Esophagus muscularis mucosa (tissue), 4 donors: ENCODE data around the gene MAPK12. TPM values are rescaled to one million over a fixed set of nuclear protein-coding genes. Genes with fewer than 3 reads are reported as not detected.

ENCODE experiments used
- DNase-seq: peaks from one replicate; pipeline ENCODE4 v3.0.0-alpha.2; 2017; ENCODE audit errors: extremely low spot score
- H3K27ac ChIP-seq, 4 donors: fragments of 200-600 bp; sonication (generic); replicated peaks in 1 of 4; 1 replicate in 3 of 4; 2 replicates in 1 of 4; pipeline ENCODE4 v1.5.1; 2016 to 2019; ENCODE audit warnings: mild to moderate bottlenecking in 1 of 4
- H3K27me3 ChIP-seq, 4 donors: fragments of 200-600 bp; sonication (generic); one replicate each; pipeline versions ENCODE4 v1.5.1 to v1.6.0; 2016 to 2019
- H3K36me3 ChIP-seq, 4 donors: fragments of 200-600 bp; sonication (generic); one replicate each; pipeline ENCODE4 v1.5.1; 2016 to 2019
- H3K4me1 ChIP-seq, 4 donors: fragments of 200-600 bp; sonication (generic); one replicate each; pipeline ENCODE4 v1.5.1; 2016 to 2019
- H3K4me3 ChIP-seq, 4 donors: fragments of 200-600 bp; sonication (generic); 1 replicate in 2 of 4; 2 replicates in 2 of 4; pipeline ENCODE4 v1.5.1; 2016 to 2019; ENCODE audit warnings: mild to moderate bottlenecking in 4 of 4, moderate library complexity in 1 of 4
- H3K9me3 ChIP-seq, 4 donors: fragments of 200-600 bp; sonication (generic); 1 replicate in 3 of 4; 2 replicates in 1 of 4; pipeline ENCODE4 v1.5.1; 2016 to 2019
- CTCF ChIP-seq, 3 experiments: fragments of 200-600 bp in 2 of 3; fragments of 450-650 bp in 1 of 3; sonication (generic) in 2 of 3; IDR thresholded peaks; one replicate each; pipeline ENCODE4 v1.5.1; 2017 to 2019; ENCODE audit warnings: antibody characterized with exemption in 3 of 3, mild to moderate bottlenecking in 2 of 3, moderate library complexity in 1 of 3
- EP300 ChIP-seq: sonication (generic); formaldehyde crosslinking; IDR thresholded peaks from one replicate; pipeline ENCODE4 v1.6.1; 2017; ENCODE audit warnings: antibody characterized with exemption
- POLR2A ChIP-seq: fragments of 450-650 bp; IDR thresholded peaks from one replicate; pipeline ENCODE4 v1.6.1; 2017; ENCODE audit warnings: antibody characterized with exemption, moderate library complexity, mild to moderate bottlenecking, low read depth
- POLR2AphosphoS5 ChIP-seq, 2 donors: sonication (generic); formaldehyde crosslinking; IDR thresholded peaks; one replicate each; pipeline ENCODE4 v1.6.1; 2017; ENCODE audit warnings: antibody characterized with exemption in 2 of 2
- WGBS: methylation state at CpG from one replicate; pipeline ENCODE4 v1.1.5; 2018; 5-methylcytosine and 5-hydroxymethylcytosine counted together
- intact Hi-C: fragments of 100-400 bp; cut with DNase I; formaldehyde crosslinking; loops from one replicate; pipeline ENCODE4 v1.15.1; 2023
- total RNA-seq, 4 donors: library from RNA; depleted of rRNA; stranded (reverse); fragments of >200 nt; gene quantifications; one replicate each; pipeline versions ENCODE4 v1.1.0 to v1.2.1, GENCODE V29; 2016

The MAPK12 gene
- total RNA-seq, 4 donors from 2014 or later: 5.8 to 22.9 (median 16.1) TPM

GRCh38 chr22:50278956-50279619, 17.6 kb upstream of the MAPK12 start:
- H3K4me3 ChIP-seq: no peak overlapping the region
- intact Hi-C loops: loop anchor here (5.0 kb wide), 1 partner anchor 63 kb away; the partner anchor contains the start of gene PPP6R2
- H3K4me1 ChIP-seq: peaks cover 14 to 36% (median 23%) of the 10 kb centered on the region in 4 donors
- H3K27me3 ChIP-seq: no peaks in the 10 kb centered on the region
- 92% methylated on average over 19 of the region's 30 CpGs for WGBS
- peaks cover 82 to 94% (median 93%) of the 10 kb centered on the region in 4 donors for H3K36me3 ChIP-seq
- no peak for DNase-seq
- TF ChIP-seq POLR2AphosphoS5 (IDR thresholded peaks at IDR 0.05) (no peak), CTCF (IDR thresholded peaks at IDR 0.05) (no peak), EP300 (no peak), POLR2A (no peak)
- H3K9me3 ChIP-seq: no peaks in the 10 kb centered on the region
- no peak overlapping the region for H3K27ac ChIP-seq

DNA sequence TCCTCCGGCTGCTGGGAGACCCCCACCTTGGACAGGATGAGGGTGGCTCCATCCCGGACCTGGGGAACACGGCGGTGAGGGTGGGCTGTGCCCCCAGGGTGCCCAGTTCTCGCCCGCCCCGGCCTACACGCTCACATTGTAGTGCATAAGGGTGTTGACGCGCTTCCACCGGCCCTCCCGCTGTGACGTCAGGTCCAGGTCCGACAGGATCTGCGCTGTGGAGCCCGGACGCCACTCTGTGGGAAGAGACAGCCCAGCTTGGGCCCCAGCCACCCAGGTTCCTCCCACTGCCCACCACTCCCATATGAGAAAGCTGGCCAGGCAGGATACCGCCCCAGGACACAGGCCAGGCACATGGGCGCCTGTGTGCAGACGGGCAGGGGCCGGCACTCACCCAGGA, 17.0 kb upstream of the MAPK12 start:
- no peak overlapping the region for H3K27ac ChIP-seq
- H3K9me3 ChIP-seq: no peaks in the 10 kb centered on the region
- WGBS: 94% methylated on average over 11 of the region's 21 CpGs
- no peaks in the 10 kb centered on the region for H3K27me3 ChIP-seq
- peaks cover 17 to 39% (median 24%) of the 10 kb centered on the region in 4 donors for H3K4me1 ChIP-seq
- TF ChIP-seq CTCF (IDR thresholded peaks at IDR 0.05): no peak
- no peak for TF ChIP-seq POLR2AphosphoS5 (IDR thresholded peaks at IDR 0.05)
- TF ChIP-seq POLR2A: no peak
- no peak for TF ChIP-seq EP300
- no peak overlapping the region for H3K4me3 ChIP-seq
- no peak for DNase-seq
- peaks cover 75 to 88% (median 87%) of the 10 kb centered on the region in 4 donors for H3K36me3 ChIP-seq
- intact Hi-C loops: loop anchor here (5.0 kb wide), 1 partner anchor 64 kb away; the partner anchor contains the start of gene PPP6R2

DNA sequence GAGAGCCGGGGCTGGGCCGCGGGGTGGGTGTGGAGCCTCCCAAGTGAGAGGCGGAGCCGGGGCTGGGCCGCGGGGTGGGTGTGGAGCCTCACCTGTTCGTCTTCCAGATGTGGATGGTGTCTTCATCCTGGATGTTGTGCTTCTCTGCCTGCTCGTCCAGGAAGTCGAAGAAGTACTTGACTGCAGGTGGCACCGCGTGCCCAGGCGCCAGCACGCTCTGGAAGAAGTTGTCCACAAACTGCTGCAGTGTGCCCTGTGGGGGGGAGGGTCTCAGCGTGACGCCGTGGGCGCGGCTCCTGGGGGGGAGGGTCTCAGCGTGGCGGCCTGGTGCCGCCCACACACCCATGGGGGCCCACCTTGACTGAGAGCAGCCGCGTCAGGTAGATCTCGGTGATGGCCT, 16.3 kb upstream of the MAPK12 start:
- TF ChIP-seq POLR2AphosphoS5 (IDR thresholded peaks at IDR 0.05) (no peak), POLR2A (no peak), CTCF (IDR thresholded peaks at IDR 0.05) (no peak), EP300 (no peak)
- DNase-seq: no peak
- WGBS: 91% methylated on average over 9 of the region's 25 CpGs
- peaks cover 17 to 37% (median 23%) of the 10 kb centered on the region in 4 donors for H3K4me1 ChIP-seq
- H3K4me3 ChIP-seq: no peak overlapping the region
- intact Hi-C loops: loop anchor here (5.0 kb wide), 1 partner anchor 65 kb away; the partner anchor contains the start of gene PPP6R2
- H3K27ac ChIP-seq: no peak overlapping the region
- no peaks in the 10 kb centered on the region for H3K9me3 ChIP-seq
- peaks cover 68 to 81% (median 80%) of the 10 kb centered on the region in 4 donors for H3K36me3 ChIP-seq
- H3K27me3 ChIP-seq: no peaks in the 10 kb centered on the region

GRCh38 chr22:50276143-50276542, 14.7 kb upstream of the MAPK12 start:
- H3K27me3 ChIP-seq: peaks cover 0 to 10% (median 0%) of the 10 kb centered on the region in 4 donors
- TF ChIP-seq EP300: no peak
- TF ChIP-seq POLR2AphosphoS5 (IDR thresholded peaks at IDR 0.05): no peak
- peak; percentile 12 to 62 (median 53) for TF ChIP-seq CTCF (IDR thresholded peaks at IDR 0.05)
- TF ChIP-seq POLR2A: no peak
- no peaks in the 10 kb centered on the region for H3K9me3 ChIP-seq
- peak overlapping the region in 3 of 4 donors; percentile 47 to 64 (median 53) for H3K27ac ChIP-seq
- no peak for DNase-seq
- peaks cover 21 to 43% (median 31%) of the 10 kb centered on the region in 4 donors for H3K4me1 ChIP-seq
- WGBS: 61% methylated on average over 20 of the region's 25 CpGs
- H3K36me3 ChIP-seq: peaks cover 52 to 64% (median 64%) of the 10 kb centered on the region in 4 donors
- intact Hi-C loops: loop anchor here (1.0 to 5.0 kb wide), 2 partner anchors 50 to 66 kb away; partner anchors contain the start of gene PPP6R2
- H3K4me3 ChIP-seq: no peak overlapping the region
